Occipital lobe (tissue), 3 donors: ENCODE measurements around the gene DHDH. TPM values are rescaled to one million over a fixed set of nuclear protein-coding genes. Genes with fewer than 3 reads are reported as not detected.

ENCODE experiments used
- DNase-seq: peaks from one replicate; lab custom pipeline; 2025; lab: John Stamatoyannopoulos, UW
- small RNA-seq: library from RNA; depleted of rRNA; stranded (forward); fragments of <200 nt; gene quantifications from one replicate; pipeline ENCODE3, GENCODE V24; 2014
- total RNA-seq: library from RNA; depleted of rRNA; stranded (reverse); fragments of >200 nt; gene quantifications from one replicate; pipeline ENCODE4 v1.2.3, GENCODE V29; 2014

Gene DHDH
- total RNA-seq, 1 donor from 2014 or later = not detected

GRCh38 chr19:48991873-48992580 lies 58.5 kb downstream of the DHDH start:
- peak; percentile 12 for DNase-seq

GRCh38 chr19:48992581-48993174 lies 59.2 kb downstream of the DHDH start:
- no peak for DNase-seq

GRCh38 chr19:48993175-48994034 lies 59.9 kb downstream of the DHDH start, which contains the start of the genes GYS1 and RUVBL2:
TSS of gene GYS1 (minus strand) at chr19:48993309. CDS start at chr19:48993112, 197 bp downstream.
TSS of gene RUVBL2 (plus strand) at chr19:48993887. CDS start at chr19:48993912, 25 bp downstream.
- peak; percentile 99 for DNase-seq

- DNase-seq = no peak
These were observed 60.5 kb downstream of the DHDH start for GRCh38 chr19:48994035-48994386.

Small RNA genes within 50 kb of the gene (small RNA-seq; reads per million reads assigned to genes)
- not detected for gene AC026803.1

Other genes with a start within 250 kb of the DHDH start
- gene FUT2, start 237.7 kb upstream of the DHDH start, total RNA-seq = not detected
- 0.62 TPM for gene MAMSTR, start 214.0 kb upstream of the DHDH start, total RNA-seq
- 3.3 TPM for gene RASIP1, start 193.1 kb upstream of the DHDH start, total RNA-seq
- 0.16 TPM for gene IZUMO1, start 186.8 kb upstream of the DHDH start, total RNA-seq
- gene FUT1, start 181.1 kb upstream of the DHDH start, total RNA-seq = 0.47 TPM
- gene FGF21, start 178.2 kb upstream of the DHDH start, total RNA-seq = not detected
- gene BCAT2, start 122.7 kb upstream of the DHDH start, total RNA-seq = 12.5 TPM
- 2.5 TPM for gene HSD17B14, start 97.2 kb upstream of the DHDH start, total RNA-seq
- gene PLEKHA4, start 65.1 kb upstream of the DHDH start, total RNA-seq = 0.31 TPM
- 24.6 TPM for gene PPP1R15A, start 61.3 kb upstream of the DHDH start, total RNA-seq
- gene TULP2, start 35.0 kb upstream of the DHDH start, total RNA-seq = not detected
- 42.6 TPM for gene NUCB1, start 33.4 kb upstream of the DHDH start, total RNA-seq
- gene BAX, start 21.2 kb downstream of the DHDH start, total RNA-seq = 12.5 TPM
- 677 TPM for gene FTL, start 31.6 kb downstream of the DHDH start, total RNA-seq
- gene GYS1, start 59.6 kb downstream of the DHDH start, total RNA-seq = 14.2 TPM
- 81.4 TPM for gene RUVBL2, start 60.2 kb downstream of the DHDH start, total RNA-seq
- gene LHB, start 83.4 kb downstream of the DHDH start, total RNA-seq = not detected
- gene CGB3, start 90.6 kb downstream of the DHDH start, total RNA-seq = not detected
- not detected for gene CGB2, start 98.2 kb downstream of the DHDH start, total RNA-seq
- not detected for gene CGB1, start 103.2 kb downstream of the DHDH start, total RNA-seq
- not detected for gene CGB5, start 110.1 kb downstream of the DHDH start, total RNA-seq
- not detected for gene CGB8, start 115.4 kb downstream of the DHDH start, total RNA-seq
- gene CGB7, start 124.0 kb downstream of the DHDH start, total RNA-seq = not detected
- not detected for gene NTF4, start 131.1 kb downstream of the DHDH start, total RNA-seq
- gene KCNA7, start 139.0 kb downstream of the DHDH start, total RNA-seq = under 0.01 TPM
- 112 TPM for gene SNRNP70, start 151.8 kb downstream of the DHDH start, total RNA-seq
- gene LIN7B, start 180.7 kb downstream of the DHDH start, total RNA-seq = 28.7 TPM
- gene C19orf73, start 185.4 kb downstream of the DHDH start, total RNA-seq = 0.47 TPM
- 35.9 TPM for gene PPFIA3, start 185.8 kb downstream of the DHDH start, total RNA-seq
- 0.47 TPM for gene HRC, start 221.7 kb downstream of the DHDH start, total RNA-seq
- 4.7 TPM for gene TRPM4, start 224.1 kb downstream of the DHDH start, total RNA-seq